Measurements from ENCODE around the gene FTO. TPM values are rescaled to one million over a fixed set of nuclear protein-coding genes. Genes with fewer than 3 reads are reported as not detected.

FTO gene
- total RNA-seq, 4 donors from 2014 or later: 21.3 to 50.5 (median 40.8) TPM

GRCh38 chr16:54129810-54130209, 425.9 kb downstream of the FTO start:
- in situ Hi-C loops (cut with MboI; ENCODE audit: low pct_ligation_motif_present in 1 of 4, low pct_unique_long_range_greater_than_20kb in 1 of 4, low sequenced_read_pairs in 3 of 4) (no loop called here), intact Hi-C loops (cut with DNase I; ENCODE audit: low total_unique reads) (no loop called here)
- no peak overlapping the region for H3K4me3 ChIP-seq
- H3K9me3 ChIP-seq: no peaks in the 10 kb centered on the region
- DNase-seq: no peak
- TF ChIP-seq CTCF (IDR thresholded peaks at IDR 0.05) (no peak), POLR2AphosphoS5 (IDR thresholded peaks at IDR 0.05) (no peak), EP300 (IDR thresholded peaks at IDR 0.05; ENCODE audit: low read depth) (no peak), POLR2A (IDR thresholded peaks at IDR 0.05) (no peak)
- H3K4me1 ChIP-seq: no peaks in the 10 kb centered on the region
- H3K36me3 ChIP-seq: no peaks in the 10 kb centered on the region
- no peak overlapping the region for H3K27ac ChIP-seq
- H3K27me3 ChIP-seq: no peaks in the 10 kb centered on the region

GRCh38 chr16:54135361-54136275, 431.7 kb downstream of the FTO start:
- no peaks in the 10 kb centered on the region for H3K27me3 ChIP-seq
- no peaks in the 10 kb centered on the region for H3K4me1 ChIP-seq
- DNase-seq: no peak
- H3K9me3 ChIP-seq: no peaks in the 10 kb centered on the region
- no peak for TF ChIP-seq EP300 (IDR thresholded peaks at IDR 0.05; ENCODE audit: low read depth)
- TF ChIP-seq CTCF (IDR thresholded peaks at IDR 0.05): no peak
- TF ChIP-seq POLR2A (IDR thresholded peaks at IDR 0.05): no peak
- no peak for TF ChIP-seq POLR2AphosphoS5 (IDR thresholded peaks at IDR 0.05)
- 67 to 75% methylated on average over 5 of the region's 5 CpGs for WGBS, 2 donors (ENCODE audit: low coverage in 1 of 2)
- H3K27ac ChIP-seq: no peak overlapping the region
- H3K4me3 ChIP-seq: no peak overlapping the region
- intact Hi-C loops (cut with DNase I; ENCODE audit: low total_unique reads): no loop called here
- no peaks in the 10 kb centered on the region for H3K36me3 ChIP-seq
- in situ Hi-C loops (cut with MboI; ENCODE audit: low pct_ligation_motif_present in 1 of 4, low pct_unique_long_range_greater_than_20kb in 1 of 4, low sequenced_read_pairs in 3 of 4): no loop called here

DNA sequence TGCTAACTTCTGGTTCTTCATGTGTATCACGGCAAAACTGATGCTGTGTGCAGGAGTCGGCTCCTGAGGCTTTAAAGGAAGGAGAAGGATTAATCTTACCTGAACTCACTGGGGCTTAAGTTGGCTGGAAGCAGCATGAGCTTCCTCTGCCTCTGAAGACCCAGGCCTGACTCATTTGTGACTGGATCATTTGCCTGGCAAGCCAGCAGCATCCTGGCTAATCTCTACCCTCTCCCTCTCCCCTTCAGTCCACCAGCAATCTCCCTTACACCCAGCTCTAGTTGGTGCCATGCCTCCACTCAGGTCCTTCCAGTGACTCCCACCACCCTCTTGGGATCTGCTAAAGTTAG, 432.3 kb downstream of the FTO start:
- H3K27me3 ChIP-seq: no peaks in the 10 kb centered on the region
- WGBS, 2 donors (ENCODE audit: low coverage in 1 of 2): 90% methylated on average over 2 of the region's 2 CpGs; no CpG with 5 or more reads in 1 of the 2 donors
- intact Hi-C loops (cut with DNase I; ENCODE audit: low total_unique reads): no loop called here
- H3K36me3 ChIP-seq: no peaks in the 10 kb centered on the region
- in situ Hi-C loops (cut with MboI; ENCODE audit: low pct_ligation_motif_present in 1 of 4, low pct_unique_long_range_greater_than_20kb in 1 of 4, low sequenced_read_pairs in 3 of 4): no loop called here
- no peak overlapping the region for H3K4me3 ChIP-seq
- no peaks in the 10 kb centered on the region for H3K4me1 ChIP-seq
- TF ChIP-seq EP300 (IDR thresholded peaks at IDR 0.05; ENCODE audit: low read depth) (no peak), POLR2A (IDR thresholded peaks at IDR 0.05) (no peak), CTCF (IDR thresholded peaks at IDR 0.05) (no peak)
- no peak for DNase-seq
- H3K9me3 ChIP-seq: no peaks in the 10 kb centered on the region
- no peak overlapping the region for H3K27ac ChIP-seq

GRCh38 chr16:54140057-54140787, 436.3 kb downstream of the FTO start:
- TF ChIP-seq EP300 (IDR thresholded peaks at IDR 0.05; ENCODE audit: low read depth) (no peak), POLR2A (IDR thresholded peaks at IDR 0.05) (no peak), POLR2AphosphoS5 (IDR thresholded peaks at IDR 0.05) (no peak), CTCF (IDR thresholded peaks at IDR 0.05) (no peak)
- no peak overlapping the region for H3K27ac ChIP-seq
- intact Hi-C loops (cut with DNase I; ENCODE audit: low total_unique reads) (no loop called here), in situ Hi-C loops (cut with MboI; ENCODE audit: low pct_ligation_motif_present in 1 of 4, low pct_unique_long_range_greater_than_20kb in 1 of 4, low sequenced_read_pairs in 3 of 4) (no loop called here)
- 80% methylated on average over 4 of the region's 4 CpGs; no CpG with 5 or more reads in 1 of the 2 donors for WGBS, 2 donors (ENCODE audit: low coverage in 1 of 2)
- H3K36me3 ChIP-seq: no peaks in the 10 kb centered on the region
- DNase-seq: no peak
- H3K27me3 ChIP-seq: no peaks in the 10 kb centered on the region
- no peaks in the 10 kb centered on the region for H3K4me1 ChIP-seq
- no peak overlapping the region for H3K4me3 ChIP-seq
- H3K9me3 ChIP-seq: no peaks in the 10 kb centered on the region
